Measurements from ENCODE around the gene SOCS3. TPM values are rescaled to one million over a fixed set of nuclear protein-coding genes. Genes with fewer than 3 reads are reported as not detected.

Gene SOCS3
- total and polyA plus RNA-seq, 10 of the 15 experiments (the other 5 are each of a cell fraction or from before 2014, with no cell fraction given), result 0.05 to 3.9 (median 1.0) TPM

DNA sequence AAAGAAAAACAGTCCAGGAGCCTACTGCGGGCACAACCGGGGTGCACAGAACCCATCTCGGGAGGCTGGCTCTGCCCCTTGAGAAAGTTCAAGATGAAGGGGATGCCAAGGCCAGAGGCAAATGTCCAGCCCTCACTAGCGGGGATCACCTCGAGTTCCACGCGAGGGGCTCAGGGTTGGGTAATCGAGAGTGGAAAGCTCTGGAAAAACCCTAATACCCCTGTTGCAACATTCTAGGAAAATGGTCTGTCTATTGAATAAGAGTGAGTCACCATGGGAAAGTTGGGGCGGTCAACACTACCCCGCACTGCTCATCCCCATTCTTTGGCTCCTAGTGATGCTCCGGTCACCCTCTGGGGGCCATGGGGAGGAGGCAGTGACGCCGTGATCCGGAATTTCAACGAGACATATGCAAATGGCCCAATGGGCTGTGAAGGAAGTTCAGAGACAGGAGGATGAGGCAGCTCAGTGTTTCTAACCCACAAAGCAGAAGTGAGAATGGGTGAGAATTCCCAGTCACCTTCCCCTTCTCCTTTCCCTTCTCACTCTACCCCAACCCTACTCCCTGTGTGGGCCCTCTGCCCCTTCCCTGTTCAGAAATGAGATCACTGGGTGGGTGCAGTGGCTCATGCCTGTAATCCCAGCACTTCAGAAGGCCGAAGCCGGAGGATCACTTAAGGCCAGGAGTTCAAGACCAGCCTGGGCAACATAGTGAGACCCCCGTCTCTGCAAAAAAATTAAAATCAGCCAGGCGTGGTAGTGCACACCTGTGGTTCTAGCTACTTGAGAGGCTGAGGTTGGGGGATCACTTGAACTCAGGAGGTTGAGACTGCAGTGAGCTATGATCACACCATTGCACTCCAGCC, 22.4 kb downstream of the SOCS3 start:
- H3K4me2 ChIP-seq (ENCODE audit: control insufficient read depth, insufficient read depth), result peak overlapping the region; percentile 36
- in situ Hi-C loops (cut with MboI) (no loop called here), intact Hi-C loops (cut with micrococcal nuclease; ENCODE audit: unreplicated experiment) (loop anchor here (2.0 kb wide), 1 partner anchor 23 kb away; the partner anchor contains the start of gene SOCS3)
- no peaks in the 10 kb centered on the region for H3K9me3 ChIP-seq (replicated peaks; ENCODE audit: control insufficient read depth, insufficient read depth, low read length)
- no peaks in the 10 kb centered on the region for H3K27me3 ChIP-seq (replicated peaks in 1 of 2; ENCODE audit: control insufficient read depth in 2 of 2, insufficient read depth in 2 of 2, low read length in 1 of 2)
- H3K79me2 ChIP-seq (ENCODE audit: control insufficient read depth, insufficient read depth, low read length), result no peaks in the 10 kb centered on the region
- no TSS peak for BruUV-seq (replicated peaks)
- peaks cover 51% of the 10 kb centered on the region for H3K4me1 ChIP-seq (ENCODE audit: control insufficient read depth, insufficient read depth, low read length)
- ChIA-PET RAD21 (ENCODE audit: unreplicated experiment) (interaction anchor here (0.6 to 7.3 kb wide), 4 partner anchors 11 to 72 kb away, joined by 3 to 81 read pairs (median 6); no protein-coding TSS in a partner anchor), CTCF (interaction anchor here (2.5 to 4.7 kb wide), 2 partner anchors 17 to 21 kb away, joined by 6 to 30 read pairs; no protein-coding TSS in a partner anchor), POLR2A (interaction anchor here (0.6 to 1.6 kb wide), 4 partner anchors 19 to 189 kb away, joined by 3 to 12 read pairs (median 4); no protein-coding TSS in a partner anchor), SMC1A (ENCODE audit: uncharacterized antibody, unreplicated experiment) (interaction anchor here (0.6 to 7.8 kb wide), 6 partner anchors 12 to 84 kb away, joined by 3 to 91 read pairs (median 4); partner anchors contain the start of gene PGS1)
- DNase-seq (ENCODE audit: low read depth, low spot score) (peak; percentile 87), ATAC-seq (peak; percentile 74), FAIRE-seq (peak; percentile 99)
- no peaks in the 10 kb centered on the region for H4K20me1 ChIP-seq (ENCODE audit: control insufficient read depth, insufficient read depth)
- peak overlapping the region; percentile 19; the same call in 1 of the 2 replicates for H3K4me3 ChIP-seq
- WGBS (ENCODE audit: insufficient coverage, insufficient replicate concordance, low lambda C conversion rate, missing lambda C conversion rate), result 3% methylated on average over 19 of the region's 19 CpGs
- no peaks in the 10 kb centered on the region for H3K36me3 ChIP-seq (ENCODE audit: control insufficient read depth in 2 of 2, insufficient read depth in 2 of 2, low read length in 1 of 2)
- no peak overlapping the region for H3K9ac ChIP-seq (ENCODE audit: control insufficient read depth, insufficient read depth, low read length)
- no peak overlapping the region for H2AFZ ChIP-seq (ENCODE audit: control insufficient read depth, low read depth, low read length)
- H3K27ac ChIP-seq (ENCODE audit: control insufficient read depth, insufficient read depth), result peak overlapping the region; percentile 48; the same call in 1 of the 2 replicates
- TF ChIP-seq BHLHE40 (IDR thresholded peaks at IDR 0.05; ENCODE audit: borderline replicate concordance in 1 of 2, low read depth in 2 of 2, low read length in 1 of 2), result peak; percentile 74 to 77
- no peak for TF ChIP-seq NFYA (IDR thresholded peaks at IDR 0.05; ENCODE audit: borderline replicate concordance, low read depth, low read length)
- peak; percentile 60; the same call in 1 of the 2 replicates for TF ChIP-seq ZBED1 (IDR thresholded peaks at IDR 0.05; ENCODE audit: borderline replicate concordance)
- TF ChIP-seq JUNB (IDR thresholded peaks at IDR 0.05), result peak; percentile 40; the same call in 1 of the 2 replicates
- 0 out of 2 replicates have a peak, but pooled peaks have one; percentile 24 for TF ChIP-seq MXI1 (IDR thresholded peaks at IDR 0.05; ENCODE audit: low read depth, low read length)
- TF ChIP-seq RCOR1 (conservative IDR thresholded peaks at IDR 0.05; ENCODE audit: low read depth, low read length), result no peak; the same call in 1 of the 2 replicates
- TF ChIP-seq MLLT1 (IDR thresholded peaks at IDR 0.05), result 0 out of 2 replicates have a peak, but pooled peaks have one; percentile 72
- 0 out of 2 replicates have a peak, but pooled peaks have one; percentile 32 for TF ChIP-seq SREBF1 (IDR thresholded peaks at IDR 0.05; ENCODE audit: low read length)
- TF ChIP-seq POLR2AphosphoS5 (IDR thresholded peaks at IDR 0.05; ENCODE audit: low read length), result no peak
- TF ChIP-seq FOXM1 (IDR thresholded peaks at IDR 0.05; ENCODE audit: low read depth, low read length), result 0 out of 2 replicates have a peak, but pooled peaks have one; percentile 19
- TF ChIP-seq NR2F1 (conservative IDR thresholded peaks at IDR 0.05), result peak; percentile 74; the same call in 1 of the 2 replicates
- TF ChIP-seq EP300 (IDR thresholded peaks at IDR 0.05; ENCODE audit: borderline replicate concordance in 1 of 2, control insufficient read depth in 1 of 2, low read depth in 2 of 2, low read length in 2 of 2), result peak; percentile 67 to 95; a peak in 2 of 4 replicates
- peak; percentile 59; the same call in 1 of the 2 replicates for TF ChIP-seq BACH1 (IDR thresholded peaks at IDR 0.05; ENCODE audit: borderline replicate concordance)
- TF ChIP-seq SKIL (IDR thresholded peaks at IDR 0.05; ENCODE audit: low read depth, poor library complexity, severe bottlenecking), result peak; percentile 86
- peak; percentile 94 for TF ChIP-seq GATAD2B (conservative IDR thresholded peaks at IDR 0.05; ENCODE audit: low read depth)
- no peak for TF ChIP-seq SRF (IDR thresholded peaks at IDR 0.05; ENCODE audit: low read depth in 2 of 2, low read length in 2 of 2)
- no peak for TF ChIP-seq NR2C2 (IDR thresholded peaks at IDR 0.05; ENCODE audit: borderline replicate concordance, control insufficient read depth, insufficient read length, low read depth)
- TF ChIP-seq WRNIP1 (IDR thresholded peaks at IDR 0.05; ENCODE audit: borderline replicate concordance, low read depth, low read length), result no peak
- TF ChIP-seq CREM (IDR thresholded peaks at IDR 0.05; ENCODE audit: low read depth), result peak; percentile 73; the same call in 1 of the 2 replicates
